SW480 (cell line): ENCODE results near the gene TIPARP.
A peak's percentile ranks its signal among the peaks of the same experiment; 100 is the strongest.
"Not testable (repeated sequence)": the region's sequence is repeated elsewhere in the genome, so short reads cannot be mapped to it uniquely, and the experiment has no call there.

Source experiments
- DNase-seq: peaks from one replicate; pipeline ENCODE4 v3.0.0-alpha.2; 2016; ENCODE audit warnings: low spot score

The TIPARP gene

GRCh38 chr3:156649681-156650080, 24.7 kb upstream of the TIPARP start:
- no peak for DNase-seq

DNA sequence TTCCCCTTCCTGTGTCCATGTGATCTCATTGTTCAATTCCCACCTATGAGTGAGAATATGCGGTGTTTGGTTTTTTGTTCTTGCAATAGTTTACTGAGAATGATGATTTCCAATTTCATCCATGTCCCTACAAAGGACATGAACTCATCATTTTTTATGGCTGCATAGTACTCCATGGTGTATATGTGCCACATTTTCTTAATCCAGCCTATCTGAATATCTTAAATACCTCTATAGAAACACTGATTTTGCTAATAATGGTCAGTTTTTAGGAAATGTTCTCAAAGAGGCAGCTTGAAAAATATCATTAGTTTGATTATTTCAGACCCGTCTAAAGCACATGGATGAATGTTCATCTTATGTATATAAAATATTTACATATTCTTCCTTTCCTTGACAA, 21.7 kb upstream of the TIPARP start:
- not testable (repeated sequence) for DNase-seq

GRCh38 chr3:156654834-156655233, 19.6 kb upstream of the TIPARP start:
- no peak for DNase-seq

DNA sequence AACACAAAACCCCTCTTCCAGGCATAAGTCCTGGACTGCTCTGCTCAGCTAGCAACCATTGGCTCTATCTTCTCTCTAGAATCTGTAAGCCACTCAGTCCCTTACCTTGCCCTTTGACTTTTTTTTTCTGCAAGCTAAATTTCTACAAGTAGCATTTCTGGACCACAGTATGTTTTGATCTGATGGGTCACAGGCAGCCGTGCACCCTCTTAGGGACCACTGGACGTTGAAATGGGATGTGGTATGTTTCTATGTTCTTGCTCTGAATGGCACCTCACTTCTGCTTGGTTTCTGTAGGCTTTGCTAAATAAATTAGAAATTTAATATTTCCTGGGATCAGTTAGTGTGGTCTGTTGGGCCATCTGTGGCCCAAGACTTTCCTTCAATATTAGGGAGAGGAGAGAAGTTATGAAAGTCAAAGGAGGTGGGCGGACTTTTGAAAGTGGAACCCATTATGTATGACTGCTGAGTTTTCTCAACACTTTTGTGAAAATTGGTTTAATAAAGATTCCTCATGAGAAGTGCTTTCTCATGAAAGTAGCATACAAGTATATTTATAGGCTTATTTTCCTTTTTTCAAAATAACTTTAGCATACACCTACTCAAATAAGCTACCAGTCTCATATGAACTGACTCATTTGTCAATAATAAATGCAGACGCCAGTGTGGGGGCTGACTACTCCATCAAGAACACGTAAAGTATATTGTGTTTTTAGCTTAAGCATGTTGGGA, 18.4 kb upstream of the TIPARP start:
- no peak for DNase-seq

DNA sequence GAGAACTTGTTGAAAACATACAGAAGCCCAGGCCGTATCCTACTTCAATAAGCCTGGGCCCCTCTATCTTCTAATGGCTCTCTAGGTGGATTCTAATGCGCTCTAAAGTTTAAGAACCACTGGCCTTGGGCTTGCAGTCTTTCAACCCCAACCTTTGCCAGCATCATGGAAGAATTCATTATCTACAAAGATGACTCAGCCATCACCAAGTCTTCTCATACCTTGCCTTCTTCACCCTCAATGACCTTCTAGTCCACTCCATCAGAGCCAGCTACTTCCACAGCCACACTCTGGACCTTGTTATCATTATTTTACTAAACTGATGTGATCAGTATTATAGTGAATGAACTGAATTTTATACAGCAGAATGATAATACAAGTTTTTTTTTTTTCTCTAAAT, 16.9 kb upstream of the TIPARP start:
- DNase-seq, result no peak

GRCh38 chr3:156657862-156658731, 16.3 kb upstream of the TIPARP start:
- no peak for DNase-seq

DNA sequence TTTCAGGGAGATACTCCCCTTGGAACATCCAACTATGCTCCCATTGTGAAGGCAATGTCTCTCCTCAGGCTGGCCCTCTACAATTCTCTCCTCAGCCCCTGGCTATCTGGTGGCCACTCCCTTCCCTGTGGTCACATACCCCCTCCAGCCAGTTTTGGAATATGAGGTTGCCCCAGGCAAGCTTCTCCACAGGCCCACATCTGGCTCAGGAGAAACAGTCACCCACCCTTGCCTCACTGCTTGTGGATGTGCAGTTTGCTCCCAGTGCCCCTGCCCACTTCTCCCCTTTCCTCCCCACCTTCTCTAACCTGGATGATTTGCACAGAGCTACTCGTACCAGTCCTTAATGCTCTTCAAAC, 15.7 kb upstream of the TIPARP start:
- no peak for DNase-seq

DNA sequence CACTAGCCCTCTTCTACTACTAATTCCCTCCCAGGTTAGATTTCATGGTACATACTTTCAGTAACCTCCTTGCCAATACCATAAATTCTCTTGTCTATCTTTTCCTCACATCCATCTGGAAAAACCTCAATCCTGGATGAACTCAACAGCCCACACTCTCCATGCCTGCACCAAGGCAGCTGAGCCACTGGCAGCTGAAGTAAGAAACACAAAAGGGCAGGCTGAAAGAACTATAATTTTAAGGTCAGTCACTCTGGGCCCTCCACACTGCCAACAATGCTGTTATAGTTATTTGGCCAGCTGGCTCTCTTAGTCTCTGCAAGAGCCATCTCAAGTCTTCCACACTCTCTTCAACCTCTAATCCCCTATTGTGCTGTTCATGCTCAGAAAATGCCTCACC, 15.1 kb upstream of the TIPARP start:
- DNase-seq, result no peak

DNA sequence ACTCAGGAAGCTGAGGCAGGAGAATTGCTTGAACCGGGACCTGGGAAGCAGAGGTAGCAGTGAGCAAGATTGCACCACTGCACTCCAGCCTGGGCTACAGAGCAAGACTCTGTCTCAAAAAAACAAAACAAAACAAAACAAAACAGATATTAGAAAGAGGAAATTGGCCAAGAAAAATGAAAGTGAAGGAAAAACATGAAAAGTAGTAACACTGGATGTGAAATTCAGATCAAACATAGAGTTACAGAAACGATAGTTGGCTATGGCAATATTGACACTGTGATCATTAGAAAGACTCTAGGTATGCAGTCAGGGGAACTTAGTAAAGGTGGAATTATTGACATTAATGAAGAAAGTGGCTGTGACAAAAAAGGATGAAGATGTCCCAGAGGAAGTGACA, 13.2 kb upstream of the TIPARP start:
- DNase-seq, result no peak

DNA sequence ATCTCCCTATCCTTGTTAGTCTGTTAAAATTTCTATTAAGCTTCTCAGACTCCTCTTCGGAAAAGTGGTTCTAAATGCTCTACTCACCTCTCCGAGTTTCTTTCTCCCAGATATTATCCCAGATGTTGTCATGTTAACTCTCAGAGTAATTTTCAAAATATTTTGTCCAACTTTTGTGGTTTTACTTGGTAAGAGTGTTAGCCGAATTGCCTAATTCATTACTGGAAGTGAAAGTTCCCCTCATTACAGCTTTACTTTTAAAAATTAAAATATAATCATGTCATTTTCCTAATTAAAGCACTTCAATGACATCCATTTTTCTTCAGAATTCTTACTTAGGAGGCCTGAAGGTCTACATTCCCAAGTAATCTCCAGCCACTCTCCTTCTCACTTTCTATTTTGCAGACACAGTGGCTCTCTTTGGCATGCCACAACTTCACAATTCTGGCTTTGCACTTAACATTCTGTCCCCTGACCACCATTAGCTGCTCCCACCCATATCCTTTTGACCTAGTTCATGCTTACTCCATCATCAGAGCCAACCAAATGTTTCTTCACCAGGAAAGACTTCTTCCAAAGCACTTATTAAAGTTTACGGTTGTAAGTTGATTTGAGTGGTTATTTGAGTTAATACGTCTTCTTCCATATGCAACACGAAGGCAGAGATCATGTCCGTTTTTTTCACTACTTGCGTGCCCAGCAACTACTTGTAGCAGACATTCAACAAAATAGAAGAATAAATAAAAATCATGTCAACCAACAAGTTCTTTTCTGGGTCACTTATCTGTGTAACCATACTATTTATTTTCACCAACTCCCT, 10.2 kb upstream of the TIPARP start:
- DNase-seq, result no peak

DNA sequence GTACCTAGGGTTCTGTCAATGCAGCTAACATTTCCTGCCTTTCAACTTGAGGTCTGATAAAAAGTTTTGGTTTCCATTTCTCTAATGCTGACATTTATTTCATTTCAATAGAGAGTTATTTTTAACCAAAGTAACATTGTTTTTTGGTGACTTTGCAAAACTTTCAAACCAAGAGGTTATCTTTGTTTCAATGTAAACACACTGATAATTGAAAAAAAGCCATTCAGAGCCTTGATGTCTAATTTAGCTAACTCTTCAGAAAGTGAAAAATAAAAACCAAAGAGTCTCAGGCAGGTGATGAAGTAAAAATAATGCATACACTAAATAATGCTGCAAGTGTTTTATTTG, 9.6 kb upstream of the TIPARP start:
- DNase-seq, result no peak

DNA sequence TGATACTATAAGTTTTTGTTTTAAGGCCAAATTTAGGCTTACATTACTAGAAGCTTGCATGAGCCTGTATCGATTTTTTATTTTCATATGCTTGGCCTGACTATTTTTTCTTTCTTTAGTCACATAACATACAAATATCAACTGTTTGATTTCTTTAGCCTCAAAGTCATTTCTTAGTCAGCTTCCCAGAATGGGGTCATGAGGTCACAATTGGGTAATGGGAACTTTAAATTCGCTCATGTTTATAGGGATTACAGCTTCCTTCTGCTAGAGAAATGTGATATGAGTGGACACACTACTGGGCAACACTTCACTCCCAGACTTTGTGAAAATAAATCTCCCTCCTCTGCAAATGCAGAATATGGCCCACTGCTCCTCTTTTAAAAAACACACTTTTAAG, 9.1 kb upstream of the TIPARP start:
- no peak for DNase-seq

- DNase-seq, result no peak
Measured at GRCh38 chr3:156666073-156666472, 8.3 kb upstream of the TIPARP start.

DNA sequence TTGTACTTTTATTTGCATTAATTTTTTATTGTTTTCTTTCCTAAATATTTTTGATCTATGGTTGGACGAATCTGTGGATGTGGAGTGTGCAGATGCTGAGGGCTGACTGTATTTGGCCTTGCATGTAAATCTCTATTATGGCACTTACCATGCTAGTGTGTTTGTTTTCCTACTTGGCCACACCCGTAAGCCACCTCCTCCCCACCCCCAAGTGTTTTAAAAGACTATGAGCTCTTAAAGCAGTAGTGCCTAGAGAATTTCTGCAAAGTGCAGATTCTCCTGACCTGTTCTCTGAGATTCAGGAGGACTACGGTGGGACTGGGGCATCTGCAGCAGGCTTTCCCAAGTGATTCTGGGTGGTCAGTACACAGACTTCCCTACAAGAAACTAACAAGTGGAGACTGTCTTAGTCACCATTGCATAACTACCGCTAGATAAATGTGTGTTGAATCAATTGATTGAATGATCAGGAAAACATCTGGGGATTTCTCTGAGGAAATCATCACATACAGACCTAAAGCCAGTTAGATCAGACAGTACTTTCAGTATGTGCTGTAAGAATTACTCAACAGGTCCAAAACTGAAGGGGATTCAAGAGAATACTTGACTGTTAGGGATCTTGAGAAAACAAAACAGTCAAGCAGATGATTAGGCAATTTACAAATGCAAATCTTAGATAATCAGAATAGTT, 6.2 kb upstream of the TIPARP start:
- no peak for DNase-seq

DNA sequence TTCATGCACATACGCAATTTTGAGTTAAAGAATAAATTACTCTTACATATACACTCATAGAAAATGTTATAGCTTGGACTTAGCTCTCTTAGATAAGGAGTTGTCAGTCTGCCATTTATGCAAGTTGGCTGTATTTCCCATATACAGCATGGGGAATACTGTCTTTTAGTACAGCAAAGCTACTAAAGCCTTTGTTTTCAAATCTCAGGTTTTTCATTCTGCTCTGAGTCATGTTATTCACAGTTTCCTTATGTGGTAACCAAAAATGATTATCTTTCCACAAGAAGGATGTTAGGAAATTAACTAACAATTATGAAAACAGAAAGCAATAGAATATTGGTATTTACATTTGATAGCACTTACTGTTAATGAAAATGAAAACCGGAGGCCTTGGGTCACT, 4.3 kb upstream of the TIPARP start:
- no peak for DNase-seq

GRCh38 chr3:156670652-156671051, 3.7 kb upstream of the TIPARP start:
- no peak for DNase-seq

- no peak for DNase-seq
Measured at GRCh38 chr3:156673732-156674045, 701 bp upstream of the TIPARP start.

GRCh38 chr3:156674911-156675829, 780 bp downstream of the TIPARP start:
- peak; percentile 43 for DNase-seq

GRCh38 chr3:156675830-156676767, 1.7 kb downstream of the TIPARP start:
- DNase-seq, result peak; percentile 81
